Activated CD8-positive, alpha-beta T cell treated with anti-CD3 and anti-CD28 coated beads, Interleukin-2, amount 10 ng/mL, durations not matched to agents 7 days and 5 days (primary cell): ENCODE data around the gene PPME1. TPM values are rescaled to one million over a fixed set of nuclear protein-coding genes. Genes with fewer than 3 reads are reported as not detected.

ENCODE experiments used
- ATAC-seq: fragments of 150-1000 bp; cut with Tn5 transposase; one replicate; pipeline ENCODE4 v1.10.0; 2021; ENCODE audit warnings: moderate library complexity
- CTCF ChIA-PET: fragments of 350-600 bp; sonication (Branson Sonifier 250); formaldehyde crosslinking; loops from one replicate; lab custom pipeline; 2021; ENCODE audit warnings: antibody characterized with exemption; lab: Charles Lee
- POLR2A ChIA-PET: fragments of 350-600 bp; sonication (Branson Sonifier 250); formaldehyde crosslinking; loops from one replicate; lab custom pipeline; 2021; ENCODE audit warnings: antibody characterized with exemption; lab: Charles Lee
- DNase-seq: peaks from one replicate; pipeline ENCODE4 v3.0.0-alpha.2; 2020
- H3K27ac Mint-ChIP-seq: one replicate; pipeline ENCODE4 v1.8.0; 2021; ENCODE audit warnings: mild to moderate bottlenecking, mixed read lengths
- H3K27me3 Mint-ChIP-seq: one replicate; pipeline ENCODE4 v1.8.0; 2021; ENCODE audit warnings: low read depth, mixed read lengths
- H3K36me3 Mint-ChIP-seq: one replicate; pipeline ENCODE4 v1.8.0; 2021; ENCODE audit warnings: low read depth, mixed read lengths
- H3K4me1 Mint-ChIP-seq: one replicate; pipeline ENCODE4 v1.8.0; 2021; ENCODE audit warnings: low read depth, mixed read lengths
- H3K4me3 Mint-ChIP-seq: one replicate; pipeline ENCODE4 v1.8.0; 2021; ENCODE audit warnings: mild to moderate bottlenecking, mixed read lengths
- H3K9me3 Mint-ChIP-seq: one replicate; pipeline ENCODE4 v1.8.0; 2022; ENCODE audit warnings: mixed read lengths; ENCODE audit not compliant: insufficient read depth
- total RNA-seq, 2 experiments: library from RNA; stranded (reverse); gene quantifications; one replicate each; pipeline ENCODE4 v1.2.3, GENCODE V29; 2021

The PPME1 gene
- total RNA-seq, 2 experiments from 2014 or later, result 28.6 to 29.6 TPM

DNA sequence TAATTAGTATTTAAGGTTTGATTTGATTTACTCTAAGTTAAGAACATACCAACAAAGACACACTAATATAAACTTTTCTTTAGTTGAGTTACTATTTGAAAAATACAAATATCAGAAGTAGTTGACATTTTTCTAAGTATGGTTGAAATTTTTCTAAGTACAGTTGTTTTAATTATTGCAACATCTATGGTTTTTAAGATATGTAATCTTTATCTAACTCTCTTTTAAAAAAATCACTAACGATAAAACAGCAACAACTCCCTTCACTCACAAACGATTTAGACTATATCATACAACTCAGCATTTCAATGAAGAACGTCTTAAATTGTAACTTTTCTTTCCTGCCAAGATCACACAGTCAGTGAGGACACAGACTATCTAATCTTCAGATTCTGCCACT lies 2.3 kb upstream of the PPME1 start:
- H3K36me3 Mint-ChIP-seq, result peaks cover 34% of the 10 kb centered on the region
- DNase-seq, result no peak
- H3K27me3 Mint-ChIP-seq, result no peaks in the 10 kb centered on the region
- peaks cover 12% of the 10 kb centered on the region for H3K4me1 Mint-ChIP-seq
- ChIA-PET POLR2A (interaction anchor here (0.7 kb wide), 1 partner anchor 30 kb away, joined by 3 read pairs; no protein-coding TSS in a partner anchor), CTCF (no interaction called here)
- no peak overlapping the region for H3K4me3 Mint-ChIP-seq
- no peak for ATAC-seq
- H3K27ac Mint-ChIP-seq, result no peak overlapping the region
- H3K9me3 Mint-ChIP-seq, result no peaks in the 10 kb centered on the region

DNA sequence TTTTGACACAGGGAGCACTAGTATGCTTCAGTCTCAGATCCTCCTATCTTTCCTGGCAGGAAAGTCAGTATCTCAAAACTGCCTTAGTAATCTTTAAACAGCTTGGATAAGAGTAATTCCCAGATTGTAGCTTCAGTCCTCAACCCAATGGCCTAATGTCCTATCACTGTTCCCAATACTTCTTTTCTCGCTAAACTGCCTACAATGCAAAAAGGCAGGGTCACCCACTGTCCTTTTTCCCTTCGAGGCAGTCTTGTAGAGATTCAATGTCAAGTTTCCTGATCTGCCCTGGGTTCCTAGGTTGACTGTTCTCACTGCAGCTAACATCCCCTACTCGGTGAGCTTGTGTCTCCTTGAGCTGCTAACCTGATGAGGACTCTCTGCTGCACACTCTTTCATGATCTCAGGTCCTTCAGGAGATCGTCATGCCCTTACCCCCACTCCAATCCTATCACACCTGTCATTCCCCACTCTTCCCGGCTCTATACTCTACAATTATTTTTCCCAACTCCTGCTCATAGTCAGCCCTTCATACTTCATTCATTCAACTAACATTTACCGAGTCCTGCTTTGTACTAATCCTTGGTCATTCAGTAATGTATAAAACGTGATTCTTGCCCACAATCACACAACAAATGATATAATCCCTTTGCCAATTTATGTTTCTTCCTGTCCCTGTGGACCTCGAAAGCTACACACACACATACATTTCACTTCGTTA lies 1.2 kb upstream of the PPME1 start:
- CTCF ChIA-PET, result interaction anchor here (1.0 to 2.1 kb wide), 5 partner anchors 21 to 206 kb away, joined by 3 to 10 read pairs (median 7); no protein-coding TSS in a partner anchor
- no peaks in the 10 kb centered on the region for H3K9me3 Mint-ChIP-seq
- ATAC-seq (no peak), DNase-seq (no peak)
- peaks cover 13% of the 10 kb centered on the region for H3K4me1 Mint-ChIP-seq
- no peak overlapping the region for H3K27ac Mint-ChIP-seq
- H3K4me3 Mint-ChIP-seq, result no peak overlapping the region
- peaks cover 25% of the 10 kb centered on the region for H3K36me3 Mint-ChIP-seq
- H3K27me3 Mint-ChIP-seq, result no peaks in the 10 kb centered on the region
- POLR2A ChIA-PET, result interaction anchor here (0.6 to 1.8 kb wide), 8 partner anchors 15 to 1290 kb away, joined by 3 to 9 read pairs (median 4); partner anchors contain the start of genes COA4 and PAAF1

DNA sequence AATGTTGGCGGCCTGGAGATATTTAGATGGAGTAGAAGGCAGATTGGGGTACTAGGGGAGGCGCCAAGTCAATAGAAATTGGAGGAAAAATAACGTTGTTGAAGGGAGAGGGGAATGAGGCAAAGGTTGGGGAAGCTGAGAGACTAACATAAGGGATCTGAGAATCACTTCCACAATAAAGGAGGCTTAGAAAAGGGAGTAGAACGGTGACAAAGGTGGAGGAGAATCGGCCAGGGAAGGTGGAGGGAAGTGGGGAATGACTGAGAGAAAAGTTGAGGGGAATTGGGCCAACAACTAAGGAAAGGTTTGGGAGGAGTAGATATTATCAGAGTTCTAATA lies 510 bp downstream of the PPME1 start:
- ATAC-seq, result no peak
- ChIA-PET POLR2A (interaction anchor here (0.7 to 1.9 kb wide), 8 partner anchors 174 to 202 kb away, joined by 3 to 9 read pairs (median 5); partner anchors contain the start of gene UCP2), CTCF (interaction anchor here (0.8 to 2.1 kb wide), 11 partner anchors 14 to 282 kb away, joined by 3 to 10 read pairs (median 3); partner anchors contain the start of gene UCP2)
- H3K9me3 Mint-ChIP-seq, result no peaks in the 10 kb centered on the region
- H3K4me3 Mint-ChIP-seq, result no peak overlapping the region
- DNase-seq, result no peak
- H3K4me1 Mint-ChIP-seq, result peaks cover 13% of the 10 kb centered on the region
- H3K27me3 Mint-ChIP-seq, result no peaks in the 10 kb centered on the region
- peaks cover 13% of the 10 kb centered on the region for H3K36me3 Mint-ChIP-seq
- no peak overlapping the region for H3K27ac Mint-ChIP-seq

DNA sequence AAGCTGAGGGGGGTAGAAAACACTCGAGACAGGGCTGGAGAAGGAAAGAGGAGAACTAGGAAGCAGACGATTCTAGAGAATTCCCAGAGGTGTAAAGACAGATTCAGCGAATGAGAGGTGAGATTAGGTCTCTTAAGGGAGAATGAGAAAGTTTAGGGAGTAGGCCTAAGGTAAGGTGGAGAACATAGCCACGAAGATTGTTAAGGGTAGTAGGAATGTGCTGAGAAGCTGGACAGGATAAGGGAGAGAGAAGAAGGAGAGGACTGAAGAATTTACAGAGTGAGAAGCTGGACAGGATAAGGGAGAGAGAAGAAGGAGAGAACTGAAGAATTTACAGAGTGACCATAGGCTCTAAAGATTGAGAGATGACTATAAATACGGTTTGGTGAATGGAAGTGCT lies 908 bp downstream of the PPME1 start:
- Mint-ChIP-seq H3K4me1 (peaks cover 13% of the 10 kb centered on the region), H3K27ac (no peak overlapping the region), H3K9me3 (no peaks in the 10 kb centered on the region), H3K36me3 (peaks cover 10% of the 10 kb centered on the region), H3K27me3 (no peaks in the 10 kb centered on the region), H3K4me3 (no peak overlapping the region)
- ChIA-PET POLR2A (interaction anchor here (1.8 to 1.9 kb wide), 2 partner anchors 177 to 190 kb away, joined by 6 to 8 read pairs; partner anchors contain the start of gene UCP2), CTCF (interaction anchor here (0.6 to 2.1 kb wide), 4 partner anchors 83 to 281 kb away, joined by 3 to 10 read pairs (median 6); no protein-coding TSS in a partner anchor)
- DNase-seq (no peak), ATAC-seq (no peak)

DNA sequence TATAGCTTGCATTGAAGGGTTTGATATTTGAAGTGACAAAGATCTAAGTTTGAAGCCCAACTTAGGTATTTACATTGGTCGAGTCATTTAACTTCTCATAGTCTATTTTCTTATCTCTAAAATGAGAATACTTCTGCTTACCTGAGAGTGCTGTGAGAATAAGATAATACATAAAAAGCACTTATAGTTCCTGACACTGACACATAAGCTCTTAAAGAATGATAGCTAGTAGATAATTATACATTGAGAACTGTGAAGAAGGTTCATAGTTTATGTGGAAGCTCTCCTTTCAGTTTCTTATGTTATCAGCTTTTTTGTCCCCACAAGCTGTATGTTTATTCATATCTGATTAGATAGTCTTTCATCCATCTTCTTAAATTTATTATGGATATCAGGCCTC lies 4.8 kb downstream of the PPME1 start:
- no peak overlapping the region for H3K27ac Mint-ChIP-seq
- H3K36me3 Mint-ChIP-seq, result peaks cover 3% of the 10 kb centered on the region
- H3K9me3 Mint-ChIP-seq, result no peaks in the 10 kb centered on the region
- H3K4me3 Mint-ChIP-seq, result no peak overlapping the region
- no peak for DNase-seq
- ChIA-PET CTCF (interaction anchor here (1.0 kb wide), 1 partner anchor 274 kb away, joined by 3 read pairs; no protein-coding TSS in a partner anchor), POLR2A (interaction anchor here (1.0 kb wide), 1 partner anchor 204 kb away, joined by 4 read pairs; no protein-coding TSS in a partner anchor)
- no peaks in the 10 kb centered on the region for H3K27me3 Mint-ChIP-seq
- ATAC-seq, result no peak
- H3K4me1 Mint-ChIP-seq, result peaks cover 4% of the 10 kb centered on the region

DNA sequence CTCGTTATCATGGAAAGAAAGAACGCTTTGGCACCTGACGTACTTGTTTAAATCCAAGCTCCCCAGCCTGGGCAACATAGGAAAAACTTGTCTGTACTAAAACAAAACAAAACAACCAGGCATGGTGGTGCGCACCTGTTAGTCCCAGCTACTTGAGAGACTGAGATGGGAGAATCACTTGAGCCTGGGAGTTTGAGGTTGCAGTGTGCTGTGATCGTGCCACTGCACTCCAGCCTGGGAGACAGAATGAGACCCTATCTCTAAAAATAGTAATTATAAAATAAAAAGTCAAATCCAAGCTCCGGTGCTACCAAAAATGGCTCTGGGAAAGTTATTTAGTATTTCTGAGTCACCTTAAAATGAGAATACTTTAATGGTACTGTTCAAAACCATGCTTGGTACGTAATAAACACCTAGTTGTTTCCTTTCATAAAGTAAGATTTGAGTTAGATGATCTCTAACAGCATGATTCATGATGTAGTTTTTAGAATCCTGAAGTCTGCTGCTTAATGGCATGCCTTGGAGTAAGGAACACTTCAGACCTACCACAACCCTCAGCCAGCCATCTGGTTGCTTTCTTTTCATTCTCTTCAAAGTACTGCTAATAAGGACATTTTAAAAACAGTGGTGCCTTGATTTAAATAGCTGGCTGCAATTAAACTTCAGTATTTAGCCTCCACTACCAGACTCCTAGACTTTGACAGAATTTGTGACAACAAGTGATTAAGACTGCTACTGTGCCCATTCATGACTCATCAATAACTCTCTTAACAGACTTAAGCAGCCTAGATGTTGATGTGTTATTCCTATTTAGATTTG lies 8.4 kb downstream of the PPME1 start:
- ChIA-PET CTCF (no interaction called here), POLR2A (no interaction called here)
- ATAC-seq, result no peak
- Mint-ChIP-seq H3K27ac (no peak overlapping the region), H3K4me3 (no peak overlapping the region), H3K4me1 (peaks cover 2% of the 10 kb centered on the region), H3K9me3 (no peaks in the 10 kb centered on the region), H3K27me3 (no peaks in the 10 kb centered on the region), H3K36me3 (peaks cover 9% of the 10 kb centered on the region)
- DNase-seq, result no peak

DNA sequence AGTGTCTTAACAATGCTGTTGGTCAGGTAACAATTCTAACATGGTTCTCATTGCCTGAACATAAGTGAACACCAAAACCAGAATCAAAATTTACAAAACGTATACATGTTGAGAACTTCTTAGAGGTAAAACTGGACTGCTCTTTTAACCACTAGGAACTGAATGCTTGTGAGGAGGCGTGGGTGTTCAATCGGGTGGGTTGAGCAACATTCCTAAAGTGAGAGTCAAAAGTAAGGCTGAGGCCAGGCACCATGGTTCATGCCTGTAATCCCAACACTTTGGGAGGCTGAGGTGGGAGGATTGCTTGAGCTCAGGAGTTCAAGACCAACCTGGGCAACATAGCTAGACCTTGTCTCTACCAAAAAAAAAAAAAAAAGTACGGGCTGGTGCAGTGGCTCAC lies 11.5 kb downstream of the PPME1 start:
- Mint-ChIP-seq H3K36me3 (peaks cover 15% of the 10 kb centered on the region), H3K27ac (no peak overlapping the region), H3K27me3 (no peaks in the 10 kb centered on the region), H3K4me3 (no peak overlapping the region), H3K9me3 (no peaks in the 10 kb centered on the region), H3K4me1 (peaks cover 2% of the 10 kb centered on the region)
- ChIA-PET POLR2A (no interaction called here), CTCF (interaction anchor here (1.6 kb wide), 1 partner anchor 12 kb away, joined by 4 read pairs; the partner anchor contains the start of genes C2CD3 and PPME1)
- DNase-seq, result no peak
- no peak for ATAC-seq

DNA sequence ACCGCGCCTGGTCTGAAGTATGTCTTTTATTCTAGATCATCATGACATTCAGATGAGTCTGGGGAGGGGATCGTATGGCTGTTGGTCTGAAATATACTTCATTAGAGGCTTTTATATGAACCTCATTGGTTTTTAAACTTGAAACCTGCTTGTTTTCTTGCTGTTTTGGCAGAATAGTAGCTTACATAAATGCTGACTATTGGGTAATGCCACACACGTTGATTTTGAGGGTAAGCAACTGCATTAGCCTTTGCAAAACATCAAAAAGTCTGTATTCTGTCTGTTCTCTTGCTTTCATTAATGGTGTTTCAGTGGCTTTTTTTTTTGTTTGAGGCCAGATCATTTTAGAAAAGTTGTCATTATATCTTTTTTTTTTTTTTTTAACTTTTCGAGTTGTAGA lies 14.2 kb downstream of the PPME1 start:
- Mint-ChIP-seq H3K27ac (no peak overlapping the region), H3K9me3 (no peaks in the 10 kb centered on the region), H3K36me3 (peaks cover 22% of the 10 kb centered on the region), H3K4me3 (no peak overlapping the region), H3K27me3 (no peaks in the 10 kb centered on the region), H3K4me1 (peaks cover 2% of the 10 kb centered on the region)
- ChIA-PET CTCF (no interaction called here), POLR2A (no interaction called here)
- no peak for DNase-seq
- no peak for ATAC-seq

DNA sequence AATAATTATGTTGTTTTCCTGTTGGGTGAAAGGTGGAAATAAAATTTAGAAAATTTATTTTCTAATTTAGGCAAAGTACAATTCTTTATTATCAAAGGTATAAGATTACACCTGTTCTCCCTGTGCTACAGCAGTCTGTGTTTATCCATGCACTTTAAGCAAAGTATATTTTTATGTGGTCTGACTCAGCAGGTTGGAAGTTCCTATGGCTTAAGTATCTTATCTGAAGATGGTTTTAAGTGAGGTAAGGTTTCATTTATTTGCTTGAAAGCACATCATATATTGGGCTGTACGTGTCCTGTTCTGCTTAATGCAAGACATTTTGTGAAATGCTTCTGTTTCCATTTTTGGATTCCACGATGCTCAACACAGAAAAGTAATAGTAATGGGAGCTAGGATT lies 14.6 kb downstream of the PPME1 start:
- H3K27ac Mint-ChIP-seq, result no peak overlapping the region
- DNase-seq (no peak), ATAC-seq (no peak)
- no peaks in the 10 kb centered on the region for H3K9me3 Mint-ChIP-seq
- H3K4me3 Mint-ChIP-seq, result no peak overlapping the region
- POLR2A ChIA-PET, result no interaction called here
- H3K36me3 Mint-ChIP-seq, result peaks cover 26% of the 10 kb centered on the region
- peaks cover 2% of the 10 kb centered on the region for H3K4me1 Mint-ChIP-seq
- CTCF ChIA-PET, result interaction anchor here (1.0 to 1.2 kb wide), 2 partner anchors 11 to 15 kb away, joined by 3 read pairs; partner anchors contain the start of genes C2CD3 and PPME1
- H3K27me3 Mint-ChIP-seq, result no peaks in the 10 kb centered on the region

DNA sequence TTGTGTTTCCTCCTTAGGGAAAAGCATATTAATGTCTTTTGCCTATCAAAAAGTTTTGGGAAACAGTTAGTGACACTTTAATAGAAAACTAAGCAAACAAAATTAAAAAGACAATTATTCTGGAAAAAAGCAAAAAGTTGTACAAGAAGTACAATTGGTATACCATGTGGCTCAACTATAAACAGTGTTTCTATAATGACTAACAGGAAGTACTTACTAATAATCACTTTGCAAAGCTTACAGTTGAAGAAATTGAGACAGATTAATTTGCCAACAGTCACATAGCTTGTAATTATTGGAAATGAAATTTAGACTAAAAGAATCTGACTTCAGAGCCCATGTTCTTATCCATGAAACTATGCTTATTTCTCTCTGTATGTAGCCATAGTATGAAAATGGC lies 24.7 kb downstream of the PPME1 start:
- no peaks in the 10 kb centered on the region for H3K27me3 Mint-ChIP-seq
- ChIA-PET CTCF (interaction anchor here (1.2 kb wide), 1 partner anchor 507 kb away, joined by 3 read pairs; no protein-coding TSS in a partner anchor), POLR2A (no interaction called here)
- H3K4me1 Mint-ChIP-seq, result no peaks in the 10 kb centered on the region
- no peak overlapping the region for H3K4me3 Mint-ChIP-seq
- no peak overlapping the region for H3K27ac Mint-ChIP-seq
- peaks cover 33% of the 10 kb centered on the region for H3K36me3 Mint-ChIP-seq
- no peak for DNase-seq
- no peak for ATAC-seq
- H3K9me3 Mint-ChIP-seq, result peaks cover 4% of the 10 kb centered on the region

DNA sequence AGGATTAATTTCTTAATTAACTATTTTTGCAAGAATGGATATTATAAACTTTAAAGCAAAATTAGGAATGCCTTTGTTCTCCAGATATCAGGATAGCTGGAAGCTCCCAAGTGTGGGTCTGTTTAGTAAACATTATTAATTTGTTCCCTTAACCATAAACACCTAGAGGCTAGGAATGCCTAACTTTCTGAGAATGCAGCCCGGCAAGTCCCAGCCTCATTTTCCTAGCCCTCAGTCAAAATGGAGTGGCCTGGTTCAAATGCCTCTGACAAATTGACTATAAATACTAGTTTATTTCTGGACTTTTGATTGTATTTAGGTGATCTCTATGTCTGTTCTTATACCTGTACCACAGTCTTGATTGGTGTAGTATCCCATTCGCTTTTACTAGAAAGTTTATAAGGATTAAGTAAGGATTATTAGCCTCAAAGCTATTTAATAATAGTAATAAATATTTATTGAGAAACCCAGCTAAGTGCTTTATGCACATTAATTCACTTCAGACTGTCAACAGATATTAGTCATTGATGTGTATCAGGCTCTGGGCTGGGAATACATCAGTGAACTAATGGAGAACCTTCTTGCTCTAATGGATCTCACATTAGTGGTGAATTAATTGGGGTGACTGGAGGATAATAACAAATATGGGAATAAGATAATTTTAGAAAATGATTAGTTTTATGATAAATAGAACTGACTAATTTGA lies 25.8 kb downstream of the PPME1 start:
- CTCF ChIA-PET, result interaction anchor here (1.2 kb wide), 1 partner anchor 11 kb away, joined by 3 read pairs; no protein-coding TSS in a partner anchor
- Mint-ChIP-seq H3K4me3 (no peak overlapping the region), H3K4me1 (no peaks in the 10 kb centered on the region), H3K9me3 (peaks cover 4% of the 10 kb centered on the region), H3K36me3 (peaks cover 28% of the 10 kb centered on the region), H3K27ac (no peak overlapping the region), H3K27me3 (no peaks in the 10 kb centered on the region)
- POLR2A ChIA-PET, result no interaction called here
- DNase-seq (no peak), ATAC-seq (no peak)
